H9 (cell line): ENCODE data around the gene PCNX2. TPM values are rescaled to one million over a fixed set of nuclear protein-coding genes. Genes with fewer than 3 reads are reported as not detected.

Experiments
- DNase-seq: peaks from one replicate; pipeline ENCODE4 v3.0.0-alpha.2; 2017
- H2AFZ ChIP-seq: one replicate; pipeline ENCODE4 v1.6.1; 2013; ENCODE audit warnings: mild to moderate bottlenecking, low read length, control low read depth, moderate library complexity
- H2AK5ac ChIP-seq: 2 replicates; pipeline ENCODE4 v1.6.1; 2013; ENCODE audit warnings: low read length, control low read depth, mixed read lengths; ENCODE audit not compliant: insufficient read length
- H2BK120ac ChIP-seq: one replicate; pipeline ENCODE4 v1.6.1; 2013; ENCODE audit warnings: low read depth, mild to moderate bottlenecking, low read length, control low read depth, inconsistent platforms; ENCODE audit not compliant: poor library complexity, severe bottlenecking
- H2BK12ac ChIP-seq: 2 replicates; pipeline ENCODE4 v1.6.1; 2013; ENCODE audit warnings: low read length, control low read depth, mixed read lengths, low read depth; ENCODE audit not compliant: insufficient read length
- H2BK15ac ChIP-seq: 2 replicates; pipeline ENCODE4 v1.6.1; 2013; ENCODE audit warnings: low read depth, low read length, control low read depth
- H2BK20ac ChIP-seq: one replicate; pipeline ENCODE4 v1.6.1; 2013; ENCODE audit warnings: low read depth, mild to moderate bottlenecking, low read length, control low read depth, inconsistent platforms; ENCODE audit not compliant: poor library complexity, severe bottlenecking
- H2BK5ac ChIP-seq: 2 replicates; pipeline ENCODE4 v1.6.1; 2013; ENCODE audit warnings: low read length, control low read depth, mixed read lengths; ENCODE audit not compliant: insufficient read length
- H3K14ac ChIP-seq: 2 replicates; pipeline ENCODE4 v1.6.1; 2013; ENCODE audit warnings: low read length, control low read depth; ENCODE audit not compliant: insufficient read depth
- H3K18ac ChIP-seq: 2 replicates; pipeline ENCODE4 v1.6.1; 2013; ENCODE audit warnings: low read depth, mild to moderate bottlenecking, mixed read lengths, low read length, control low read depth; ENCODE audit not compliant: insufficient read length
- H3K23ac ChIP-seq: 2 replicates; pipeline ENCODE4 v1.6.1; 2013; ENCODE audit warnings: low read length, control low read depth, mixed read lengths, low read depth; ENCODE audit not compliant: insufficient read length
- H3K23me2 ChIP-seq: 2 replicates; pipeline ENCODE4 v1.6.1; 2013; ENCODE audit warnings: low read depth, mild to moderate bottlenecking, mixed read lengths, low read length, control low read depth; ENCODE audit not compliant: insufficient read length, poor library complexity, severe bottlenecking
- H3K27ac ChIP-seq: 2 replicates; pipeline ENCODE4 v1.5.1; 2013; ENCODE audit warnings: low read length, control low read depth, mixed read lengths, low read depth; ENCODE audit not compliant: insufficient read length
- H3K27me3 ChIP-seq: 2 replicates; pipeline ENCODE4 v1.6.1; 2013; ENCODE audit warnings: low read length, control low read depth, inconsistent platforms; ENCODE audit not compliant: insufficient read depth
- H3K4ac ChIP-seq: 2 replicates; pipeline ENCODE4 v1.6.1; 2013; ENCODE audit warnings: low read depth, mild to moderate bottlenecking, control low read depth, inconsistent platforms, low read length, moderate library complexity
- H3K4me1 ChIP-seq: 2 replicates; pipeline ENCODE4 v1.6.1; 2013; ENCODE audit warnings: low read length, control low read depth, inconsistent platforms; ENCODE audit not compliant: insufficient read depth
- H3K4me2 ChIP-seq: 2 replicates; pipeline ENCODE4 v1.6.1; 2013; ENCODE audit warnings: low read length, control low read depth, mixed read lengths; ENCODE audit not compliant: insufficient read length, insufficient read depth
- H3K56ac ChIP-seq: 2 replicates; pipeline ENCODE4 v1.6.1; 2013; ENCODE audit warnings: low read depth, mild to moderate bottlenecking, mixed read lengths, low read length, control low read depth; ENCODE audit not compliant: insufficient read length
- H3K79me1 ChIP-seq: 2 replicates; pipeline ENCODE4 v1.6.1; 2013; ENCODE audit warnings: low read depth, mild to moderate bottlenecking, moderate library complexity, low read length, control low read depth, inconsistent platforms; ENCODE audit not compliant: insufficient read depth, poor library complexity, severe bottlenecking
- H3K79me2 ChIP-seq: 2 replicates; pipeline ENCODE4 v1.6.1; 2013; ENCODE audit warnings: low read length, control low read depth, inconsistent platforms; ENCODE audit not compliant: insufficient read depth
- H3K9ac ChIP-seq: 2 replicates; pipeline ENCODE4 v1.6.1; 2013; ENCODE audit warnings: low read length, control low read depth, mixed read lengths; ENCODE audit not compliant: insufficient read length; ENCODE audit errors: extremely low read depth
- H3K9me3 ChIP-seq: one replicate; pipeline ENCODE4 v1.6.1; 2013; ENCODE audit warnings: low read depth, low read length, inconsistent platforms; ENCODE audit not compliant: control insufficient read depth
- H3T11ph ChIP-seq: one replicate; pipeline ENCODE4 v1.6.1; 2013; ENCODE audit warnings: mild to moderate bottlenecking, low read length, control low read depth, inconsistent platforms
- H4K20me1 ChIP-seq: one replicate; pipeline ENCODE4 v1.6.1; 2013; ENCODE audit not compliant: control insufficient read depth, insufficient read length, insufficient read depth
- H4K5ac ChIP-seq: 2 replicates; pipeline ENCODE4 v1.6.1; 2013; ENCODE audit warnings: low read depth, mild to moderate bottlenecking, mixed read lengths, low read length, control low read depth; ENCODE audit not compliant: insufficient read length
- H4K8ac ChIP-seq: replicated peaks from 2 replicates; pipeline ENCODE4 v1.6.1; 2013; ENCODE audit warnings: low read length, control low read depth, mixed read lengths, low read depth; ENCODE audit not compliant: insufficient read length
- H4K91ac ChIP-seq: 2 replicates; pipeline ENCODE4 v1.6.1; 2013; ENCODE audit warnings: low read depth, mild to moderate bottlenecking, moderate library complexity, mixed read lengths, low read length, control low read depth; ENCODE audit not compliant: insufficient read length
- H3K27ac Mint-ChIP-seq, 3 experiments: 2 replicates in 2 of 3; 3 replicates in 1 of 3; pipeline ENCODE4 v1.8.0; 2020 to 2021; ENCODE audit warnings: mixed read lengths in 3 of 3, mild to moderate bottlenecking in 1 of 3, moderate library complexity in 1 of 3
- H3K27me3 Mint-ChIP-seq: 2 replicates; pipeline ENCODE4 v1.8.0; 2021; ENCODE audit warnings: low read depth, mild to moderate bottlenecking, moderate library complexity, mixed read lengths
- H3K36me3 Mint-ChIP-seq, 3 experiments: 2 replicates in 2 of 3; 3 replicates in 1 of 3; pipeline ENCODE4 v1.8.0; 2020 to 2021; ENCODE audit warnings: low read depth in 3 of 3, mixed read lengths in 3 of 3; ENCODE audit not compliant: insufficient read depth in 1 of 3
- H3K4me1 Mint-ChIP-seq, 2 experiments: 2 replicates each; pipeline ENCODE4 v1.8.0; 2020; ENCODE audit warnings: mixed read lengths in 2 of 2
- H3K4me3 Mint-ChIP-seq, 2 experiments: 2 replicates in 1 of 2; 3 replicates in 1 of 2; pipeline ENCODE4 v1.8.0; 2020 to 2021; ENCODE audit warnings: mild to moderate bottlenecking in 2 of 2, mixed read lengths in 2 of 2, moderate library complexity in 1 of 2
- H3K9me3 Mint-ChIP-seq, 2 experiments: 2 replicates in 1 of 2; 3 replicates in 1 of 2; pipeline ENCODE4 v1.8.0; 2020; ENCODE audit warnings: mild to moderate bottlenecking in 2 of 2, mixed read lengths in 2 of 2, moderate library complexity in 1 of 2
- CTCF ChIP-seq: fragments of 200-600 bp; sonication (generic); conservative IDR thresholded peaks from 3 replicates; pipeline ENCODE4 v1.8.0; 2021; ENCODE audit warnings: antibody characterized with exemption, mild to moderate bottlenecking
- WGBS: extraction: QIAGEN DNeasy Blood & Tissue Kit; methylation state at CpG from one replicate; pipeline ENCODE4 v1.1.7; 2013; ENCODE audit warnings: missing lambda C conversion rate, low lambda C conversion rate, mixed read lengths; ENCODE audit not compliant: insufficient read length; ENCODE audit errors: extremely low coverage; 5-methylcytosine and 5-hydroxymethylcytosine counted together
- total RNA-seq: library from RNA; stranded (reverse); gene quantifications from 2 replicates; pipeline ENCODE4 v1.2.1, GENCODE V29; 2021

PCNX2 gene
- total RNA-seq, 1 experiment from 2014 or later = 45.1 TPM

- DNase-seq = no peak
Measured at GRCh38 chr1:233019778-233020325, 275.7 kb downstream of the PCNX2 start.

More at GRCh38 chr1:233019778-233020325, 275.7 kb downstream of the PCNX2 start:
- Histone ChIP-seq H3K9ac (no peak overlapping the region), H4K91ac (no peak overlapping the region), H2BK12ac (no peak overlapping the region), H3K79me2 (no peaks in the 10 kb centered on the region), H4K5ac (no peak overlapping the region), H2BK120ac (no peak overlapping the region), H3K79me1 (no peaks in the 10 kb centered on the region), H3T11ph (no peak overlapping the region), H3K4me1 (no peaks in the 10 kb centered on the region), H4K20me1 (no peaks in the 10 kb centered on the region), H4K8ac (no peak overlapping the region), H3K23ac (no peak overlapping the region), H3K27me3 (no peaks in the 10 kb centered on the region), H2AFZ (no peak overlapping the region), H2BK5ac (no peak overlapping the region), H2BK15ac (no peak overlapping the region), H3K4ac (no peak overlapping the region), H3K23me2 (no peaks in the 10 kb centered on the region), H2BK20ac (no peak overlapping the region), H3K14ac (no peak overlapping the region), H3K4me2 (no peak overlapping the region), H3K18ac (no peak overlapping the region), H2AK5ac (no peak overlapping the region), H3K27ac (no peak overlapping the region), H3K56ac (no peak overlapping the region), H3K9me3 (no peaks in the 10 kb centered on the region)
- WGBS = no CpG with 5 or more reads among the region's 12 CpGs
- Mint-ChIP-seq H3K9me3 (no peaks in the 10 kb centered on the region), H3K4me1 (peaks cover 6 to 13% of the 10 kb centered on the region in 2 experiments; a peak in 3 of 4 replicates), H3K27ac (0 out of 7 replicates have a peak overlapping the region, but pooled peaks of 2 of the 3 experiments have one; percentile 11 to 33), H3K36me3 (peaks cover 13 to 19% (median 18%) of the 10 kb centered on the region in 3 experiments), H3K27me3 (no peaks in the 10 kb centered on the region), H3K4me3 (no peak overlapping the region)
- no peak for TF ChIP-seq CTCF
